ENCODE measurements around the gene GLDC.

GLDC gene

GRCh38 chr9:6553866-6554265 lies 91.7 kb downstream of the GLDC start:
- no peak overlapping the region for H3K4me3 ChIP-seq (ENCODE audit: insufficient read depth, low read length, poor library complexity, severe bottlenecking)
- no peaks in the 10 kb centered on the region for H3F3A ChIP-seq (ENCODE audit: insufficient read depth)
- no peaks in the 10 kb centered on the region for H3K9me2 ChIP-seq (replicated peaks; ENCODE audit: insufficient read depth, low read length)
- TF ChIP-seq EZH2phosphoT487 (conservative IDR thresholded peaks at IDR 0.05; ENCODE audit: low read length) (no peak), CTCF (IDR thresholded peaks at IDR 0.05; ENCODE audit: insufficient read depth, low read length, poor library complexity, severe bottlenecking) (no peak)
- H4K20me1 ChIP-seq (ENCODE audit: low read depth, low read length), result no peaks in the 10 kb centered on the region
- H3K27me3 ChIP-seq (ENCODE audit: low read length), result no peaks in the 10 kb centered on the region
- H3K9me3 ChIP-seq (ENCODE audit: insufficient read depth, low read length), result no peaks in the 10 kb centered on the region
- no peak overlapping the region for H3K4me2 ChIP-seq (ENCODE audit: low read depth, low read length, poor library complexity, severe bottlenecking)
- H3K36me3 ChIP-seq (ENCODE audit: low read length), result no peaks in the 10 kb centered on the region
- no peaks in the 10 kb centered on the region for H3K79me2 ChIP-seq (ENCODE audit: insufficient read depth, low read length)
- no peak overlapping the region for H3K27ac ChIP-seq (ENCODE audit: low read depth, low read length)
- no peak overlapping the region for H2AFZ ChIP-seq (ENCODE audit: low read depth, low read length, severe bottlenecking)
- H3K9ac ChIP-seq (ENCODE audit: low read length), result no peak overlapping the region

- no peaks in the 10 kb centered on the region for H3K79me2 ChIP-seq (ENCODE audit: insufficient read depth, low read length)
- no peak overlapping the region for H2AFZ ChIP-seq (ENCODE audit: low read depth, low read length, severe bottlenecking)
- H3K36me3 ChIP-seq (ENCODE audit: low read length), result no peaks in the 10 kb centered on the region
- TF ChIP-seq CTCF (IDR thresholded peaks at IDR 0.05; ENCODE audit: insufficient read depth, low read length, poor library complexity, severe bottlenecking) (no peak), EZH2phosphoT487 (conservative IDR thresholded peaks at IDR 0.05; ENCODE audit: low read length) (no peak)
- no peaks in the 10 kb centered on the region for H3K27me3 ChIP-seq (ENCODE audit: low read length)
- no peaks in the 10 kb centered on the region for H3K9me2 ChIP-seq (replicated peaks; ENCODE audit: insufficient read depth, low read length)
- no peak overlapping the region for H3K9ac ChIP-seq (ENCODE audit: low read length)
- H4K20me1 ChIP-seq (ENCODE audit: low read depth, low read length), result no peaks in the 10 kb centered on the region
- H3K27ac ChIP-seq (ENCODE audit: low read depth, low read length), result no peak overlapping the region
- no peaks in the 10 kb centered on the region for H3K9me3 ChIP-seq (ENCODE audit: insufficient read depth, low read length)
- no peak overlapping the region for H3K4me2 ChIP-seq (ENCODE audit: low read depth, low read length, poor library complexity, severe bottlenecking)
- H3F3A ChIP-seq (ENCODE audit: insufficient read depth), result no peaks in the 10 kb centered on the region
- H3K4me3 ChIP-seq (ENCODE audit: insufficient read depth, low read length, poor library complexity, severe bottlenecking), result no peak overlapping the region
Observed at GRCh38 chr9:6552498-6553121, 92.9 kb downstream of the GLDC start.

- H3K9me3 ChIP-seq (ENCODE audit: insufficient read depth, low read length), result no peaks in the 10 kb centered on the region
- H3K9ac ChIP-seq (ENCODE audit: low read length), result no peak overlapping the region
- H2AFZ ChIP-seq (ENCODE audit: low read depth, low read length, severe bottlenecking), result no peak overlapping the region
- H3K9me2 ChIP-seq (replicated peaks; ENCODE audit: insufficient read depth, low read length), result no peaks in the 10 kb centered on the region
- no peak overlapping the region for H3K4me2 ChIP-seq (ENCODE audit: low read depth, low read length, poor library complexity, severe bottlenecking)
- H3F3A ChIP-seq (ENCODE audit: insufficient read depth), result no peaks in the 10 kb centered on the region
- no peaks in the 10 kb centered on the region for H3K27me3 ChIP-seq (ENCODE audit: low read length)
- H4K20me1 ChIP-seq (ENCODE audit: low read depth, low read length), result no peaks in the 10 kb centered on the region
- H3K79me2 ChIP-seq (ENCODE audit: insufficient read depth, low read length), result no peaks in the 10 kb centered on the region
- H3K4me3 ChIP-seq (ENCODE audit: insufficient read depth, low read length, poor library complexity, severe bottlenecking), result no peak overlapping the region
- H3K27ac ChIP-seq (ENCODE audit: low read depth, low read length), result no peak overlapping the region
- no peak for TF ChIP-seq EZH2phosphoT487 (conservative IDR thresholded peaks at IDR 0.05; ENCODE audit: low read length)
- no peak for TF ChIP-seq CTCF (IDR thresholded peaks at IDR 0.05; ENCODE audit: insufficient read depth, low read length, poor library complexity, severe bottlenecking)
- no peaks in the 10 kb centered on the region for H3K36me3 ChIP-seq (ENCODE audit: low read length)
Observed at GRCh38 chr9:6552033-6552432, 93.5 kb downstream of the GLDC start.

All from SU-DHL-6 (cell line).